PC-3 (cell line): ENCODE measurements around the gene SHTN1. TPM values are rescaled to one million over a fixed set of nuclear protein-coding genes. Genes with fewer than 3 reads are reported as not detected.

ENCODE experiments used
- ATAC-seq: fragments of 200-7000 bp; cut with Tn5 transposase; 2 replicates; pipeline ENCODE4 v1.9.1; 2020; ENCODE audit warnings: mild to moderate bottlenecking, moderate library complexity
- BruUV-seq: library from RNA; stranded (reverse); fragments of 400-500 nt; replicated peaks from 2 replicates; lab custom pipeline; 2021; lab: Mats Ljungman, UMichigan
- CTCF ChIA-PET: fragments of 300-600 bp; sonication (Branson Sonifier 250); formaldehyde crosslinking; loops from one replicate; lab custom pipeline; 2022; ENCODE audit warnings: antibody characterized with exemption; lab: Charles Lee
- POLR2A ChIA-PET: fragments of 300-600 bp; sonication (Branson Sonifier 250); formaldehyde crosslinking; loops from one replicate; lab custom pipeline; 2022; ENCODE audit warnings: antibody characterized with exemption; ENCODE audit not compliant: unreplicated experiment; lab: Charles Lee
- DNase-seq: peaks from one replicate; pipeline ENCODE4 v3.0.0-alpha.2; 2015
- H2AFZ ChIP-seq: fragments of 300-600 bp; sonication (generic); 2 replicates; pipeline ENCODE4 v1.6.0; 2016; ENCODE audit warnings: antibody characterized with exemption, low read length
- H3F3A ChIP-seq: fragments of 300-600 bp; sonication (generic); one replicate; pipeline ENCODE4 v1.6.0; 2017; ENCODE audit warnings: antibody characterized with exemption, low read length, control low read depth, mild to moderate bottlenecking; ENCODE audit not compliant: unreplicated experiment
- H3K27ac ChIP-seq: fragments of 300-600 bp; sonication (generic); 2 replicates; pipeline ENCODE4 v1.5.1; 2016; ENCODE audit warnings: mild to moderate bottlenecking, low read length
- H3K27me3 ChIP-seq: fragments of 300-600 bp; sonication (generic); 2 replicates; pipeline ENCODE4 v1.6.1; 2016; ENCODE audit warnings: low read length, mixed read lengths
- H3K36me3 ChIP-seq: fragments of 300-600 bp; sonication (generic); 2 replicates; pipeline ENCODE4 v1.6.1; 2016; ENCODE audit warnings: low read depth, mixed run types, low read length, mixed read lengths
- H3K4me1 ChIP-seq: fragments of 300-600 bp; sonication (generic); 2 replicates; pipeline ENCODE4 v1.5.1; 2016; ENCODE audit warnings: low read length; ENCODE audit not compliant: insufficient read depth
- H3K4me2 ChIP-seq: fragments of 300-600 bp; sonication (generic); 2 replicates; pipeline ENCODE4 v1.6.0; 2016; ENCODE audit warnings: low read length
- H3K4me3 ChIP-seq: fragments of 300-600 bp; sonication (generic); 2 replicates; pipeline ENCODE4 v1.5.1; 2016; ENCODE audit warnings: mild to moderate bottlenecking, low read length, mixed read lengths
- H3K79me2 ChIP-seq: fragments of 300-600 bp; sonication (generic); 2 replicates; pipeline ENCODE4 v1.6.1; 2017; ENCODE audit warnings: low read length, mixed read lengths
- H3K9ac ChIP-seq: fragments of 300-600 bp; sonication (generic); 2 replicates; pipeline ENCODE4 v1.6.0; 2016; ENCODE audit warnings: mild to moderate bottlenecking, low read length
- H3K9me2 ChIP-seq: fragments of 300-600 bp; sonication (generic); replicated peaks from 2 replicates; pipeline ENCODE4 v1.6.1; 2016; ENCODE audit warnings: mixed run types, low read length, mixed read lengths
- H3K9me3 ChIP-seq: fragments of 300-600 bp; sonication (generic); 2 replicates; pipeline ENCODE4 v1.6.1; 2016; ENCODE audit warnings: low read length, mixed read lengths
- H4K20me1 ChIP-seq: fragments of 300-600 bp; sonication (generic); 2 replicates; pipeline ENCODE4 v1.6.1; 2016; ENCODE audit warnings: low read length, mixed read lengths
- CTCF ChIP-seq: fragments of 300-600 bp; sonication (generic); conservative IDR thresholded peaks from 2 replicates; pipeline ENCODE4 v1.5.1; 2017; ENCODE audit warnings: antibody characterized with exemption, low read depth, mild to moderate bottlenecking, low read length
- EZH2 ChIP-seq: fragments of 300-600 bp; sonication (generic); IDR thresholded peaks from one replicate; pipeline ENCODE4 v1.6.1; 2017; ENCODE audit warnings: antibody characterized with exemption, mild to moderate bottlenecking, low read length; ENCODE audit not compliant: unreplicated experiment
- EZH2phosphoT487 ChIP-seq: fragments of 300-600 bp; sonication (generic); IDR thresholded peaks from 2 replicates; pipeline ENCODE4 v1.6.1; 2018; ENCODE audit warnings: mild to moderate bottlenecking, antibody characterized with exemption, low read length, borderline replicate concordance
- intact Hi-C: fragments of 100-400 bp; cut with micrococcal nuclease; formaldehyde crosslinking; loops from 2 replicates; pipeline ENCODE4 v1.9.0; 2023
- total RNA-seq: library from RNA; depleted of rRNA; stranded (reverse); fragments of >200 nt; gene quantifications from 2 replicates; pipeline ENCODE4 v1.2.3, GENCODE V29; 2014

The SHTN1 gene
- total RNA-seq, 1 experiment from 2014 or later: 13.0 TPM

GRCh38 chr10:116910910-116911309, 94.1 kb downstream of the SHTN1 start:
- Histone ChIP-seq H3K79me2 (no peaks in the 10 kb centered on the region), H3K9ac (no peak overlapping the region), H3K9me2 (no peaks in the 10 kb centered on the region), H2AFZ (no peak overlapping the region), H3K9me3 (no peaks in the 10 kb centered on the region), H3K27me3 (no peaks in the 10 kb centered on the region), H3F3A (no peaks in the 10 kb centered on the region), H3K36me3 (peaks cover 15% of the 10 kb centered on the region), H4K20me1 (no peaks in the 10 kb centered on the region), H3K4me1 (no peaks in the 10 kb centered on the region), H3K4me3 (no peak overlapping the region), H3K4me2 (no peak overlapping the region), H3K27ac (no peak overlapping the region)
- no TSS peak for BruUV-seq
- POLR2A ChIA-PET: interaction anchor here (0.5 kb wide), 1 partner anchor 59 kb away, joined by 3 read pairs; no protein-coding TSS in a partner anchor
- CTCF ChIA-PET: no interaction called here
- TF ChIP-seq CTCF: no peak
- no peak for TF ChIP-seq EZH2
- no peak for TF ChIP-seq EZH2phosphoT487
- no peak for DNase-seq
- intact Hi-C loops: no loop called here
- ATAC-seq: no peak

- CTCF ChIA-PET: no interaction called here
- no TSS peak for BruUV-seq
- DNase-seq (no peak), ATAC-seq (no peak)
- H3K36me3 ChIP-seq: peaks cover 11% of the 10 kb centered on the region
- H3K27ac ChIP-seq: no peak overlapping the region
- no peaks in the 10 kb centered on the region for H3F3A ChIP-seq
- H3K9me2 ChIP-seq: no peaks in the 10 kb centered on the region
- no peak overlapping the region for H3K4me3 ChIP-seq
- H2AFZ ChIP-seq: no peak overlapping the region
- POLR2A ChIA-PET: no interaction called here
- TF ChIP-seq CTCF (no peak), EZH2phosphoT487 (no peak), EZH2 (no peak)
- H3K9ac ChIP-seq: no peak overlapping the region
- no peaks in the 10 kb centered on the region for H4K20me1 ChIP-seq
- H3K4me1 ChIP-seq: no peaks in the 10 kb centered on the region
- H3K4me2 ChIP-seq: no peak overlapping the region
- intact Hi-C loops: no loop called here
- no peaks in the 10 kb centered on the region for H3K27me3 ChIP-seq
- H3K79me2 ChIP-seq: no peaks in the 10 kb centered on the region
- H3K9me3 ChIP-seq: no peaks in the 10 kb centered on the region
Observed at GRCh38 chr10:116909307-116909706, 95.7 kb downstream of the SHTN1 start.

GRCh38 chr10:116907245-116907987, 97.6 kb downstream of the SHTN1 start:
- intact Hi-C loops: no loop called here
- Histone ChIP-seq H3K36me3 (peaks cover 9% of the 10 kb centered on the region), H3K27me3 (no peaks in the 10 kb centered on the region), H3K4me3 (no peak overlapping the region), H3K4me1 (no peaks in the 10 kb centered on the region), H3F3A (no peaks in the 10 kb centered on the region), H3K9me3 (no peaks in the 10 kb centered on the region), H3K27ac (no peak overlapping the region), H3K9ac (no peak overlapping the region), H4K20me1 (no peaks in the 10 kb centered on the region), H3K79me2 (no peaks in the 10 kb centered on the region), H2AFZ (no peak overlapping the region), H3K9me2 (no peaks in the 10 kb centered on the region), H3K4me2 (no peak overlapping the region)
- POLR2A ChIA-PET: no interaction called here
- CTCF ChIA-PET: no interaction called here
- no TSS peak for BruUV-seq
- DNase-seq (no peak), ATAC-seq (no peak)
- no peak for TF ChIP-seq EZH2phosphoT487
